Central memory CD8-positive, alpha-beta T cell (primary cell): Measurements from ENCODE around the gene EEF1A2.
"Not testable (repeated sequence)": the region's sequence is repeated elsewhere in the genome, so short reads cannot be mapped to it uniquely, and the experiment has no call there.

ENCODE experiments used
- ATAC-seq: fragments of 150-1000 bp; cut with Tn5 transposase; replicated peaks from 2 replicates; pipeline ENCODE4 v1.10.0; 2022; ENCODE audit warnings: mild to moderate bottlenecking, moderate FRiP score, moderate number of reproducible peaks; ENCODE audit not compliant: poor library complexity, severe bottlenecking; ENCODE audit errors: extremely low read depth
- DNase-seq, 2 donors: peaks; one replicate each; pipeline ENCODE4 v3.0.0; 2021; ENCODE audit warnings: low spot score in 2 of 2
- H3K27ac Mint-ChIP-seq: one replicate; pipeline ENCODE4 v1.8.0; 2022; ENCODE audit warnings: low read depth, mild to moderate bottlenecking, moderate library complexity, mixed read lengths
- H3K27me3 Mint-ChIP-seq: one replicate; pipeline ENCODE4 v1.8.0; 2022; ENCODE audit warnings: mixed read lengths
- H3K36me3 Mint-ChIP-seq: one replicate; pipeline ENCODE4 v1.8.0; 2022; ENCODE audit warnings: mild to moderate bottlenecking, moderate library complexity, mixed read lengths; ENCODE audit not compliant: insufficient read depth
- H3K4me1 Mint-ChIP-seq: one replicate; pipeline ENCODE4 v1.8.0; 2022; ENCODE audit warnings: mixed read lengths
- H3K4me3 Mint-ChIP-seq: one replicate; pipeline ENCODE4 v1.8.0; 2022; ENCODE audit warnings: mild to moderate bottlenecking, moderate library complexity, mixed read lengths
- H3K9me3 Mint-ChIP-seq: one replicate; pipeline ENCODE4 v1.8.0; 2022; ENCODE audit warnings: mixed read lengths

Gene EEF1A2

GRCh38 chr20:63479695-63480419, 19.0 kb downstream of the EEF1A2 start:
- ATAC-seq, H3K9me3 Mint-ChIP-seq, H3K4me3 Mint-ChIP-seq, H3K27ac Mint-ChIP-seq, H3K36me3 Mint-ChIP-seq, DNase-seq, H3K4me1 Mint-ChIP-seq: not testable (repeated sequence)
- peaks cover 82% of the 10 kb centered on the region for H3K27me3 Mint-ChIP-seq

DNA sequence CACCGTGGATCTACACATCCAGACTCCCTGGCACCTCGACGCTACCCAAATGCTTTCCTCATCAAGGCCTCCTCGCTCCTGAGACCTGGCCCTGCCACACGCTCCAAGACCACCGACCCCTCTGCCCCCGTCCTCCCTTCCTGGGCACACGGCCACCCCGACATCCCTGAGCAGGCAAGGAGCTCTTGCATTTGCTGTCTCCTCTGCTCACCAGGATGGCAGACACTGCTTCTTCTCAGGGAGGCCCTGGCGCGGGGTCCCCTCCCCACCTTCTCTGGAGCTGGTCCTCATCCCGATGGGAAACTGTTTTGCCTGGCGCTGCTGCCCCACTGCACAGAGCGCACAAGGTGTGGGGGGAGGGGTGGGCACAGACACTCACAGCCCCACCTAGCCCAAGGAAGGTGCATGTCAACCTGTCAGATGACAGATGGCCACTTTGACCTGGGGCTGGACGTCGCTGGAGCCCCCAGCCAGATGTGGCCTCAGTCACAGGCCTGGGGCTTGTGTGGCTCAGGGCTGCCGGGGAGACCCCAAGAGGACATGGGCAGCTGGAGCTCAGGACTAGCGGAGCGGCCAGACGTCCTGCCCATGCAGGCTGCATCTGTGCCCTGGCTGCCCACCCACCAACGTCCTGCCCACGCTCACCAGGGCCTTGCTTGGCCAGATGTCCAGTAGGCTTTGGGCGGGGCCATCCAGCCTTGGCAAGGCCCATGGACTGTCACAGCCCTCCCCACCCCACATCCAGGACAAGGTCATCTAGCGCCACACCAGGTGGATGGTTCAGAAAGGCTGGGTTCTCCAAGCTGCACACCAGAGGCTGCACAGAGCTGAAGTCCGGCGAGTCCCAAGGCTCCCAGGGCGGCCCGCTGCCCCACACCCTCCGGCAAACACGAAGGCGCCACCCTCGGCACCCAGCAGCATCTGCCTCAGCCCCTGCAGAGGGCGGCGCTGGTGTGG, 20.3 kb downstream of the EEF1A2 start:
- no peak overlapping the region for H3K27ac Mint-ChIP-seq
- H3K4me1 Mint-ChIP-seq: peaks cover 12% of the 10 kb centered on the region
- ATAC-seq (no peak), DNase-seq (no peak)
- H3K9me3 Mint-ChIP-seq: no peaks in the 10 kb centered on the region
- peaks cover 87% of the 10 kb centered on the region for H3K27me3 Mint-ChIP-seq
- H3K36me3 Mint-ChIP-seq: no peaks in the 10 kb centered on the region
- no peak overlapping the region for H3K4me3 Mint-ChIP-seq

DNA sequence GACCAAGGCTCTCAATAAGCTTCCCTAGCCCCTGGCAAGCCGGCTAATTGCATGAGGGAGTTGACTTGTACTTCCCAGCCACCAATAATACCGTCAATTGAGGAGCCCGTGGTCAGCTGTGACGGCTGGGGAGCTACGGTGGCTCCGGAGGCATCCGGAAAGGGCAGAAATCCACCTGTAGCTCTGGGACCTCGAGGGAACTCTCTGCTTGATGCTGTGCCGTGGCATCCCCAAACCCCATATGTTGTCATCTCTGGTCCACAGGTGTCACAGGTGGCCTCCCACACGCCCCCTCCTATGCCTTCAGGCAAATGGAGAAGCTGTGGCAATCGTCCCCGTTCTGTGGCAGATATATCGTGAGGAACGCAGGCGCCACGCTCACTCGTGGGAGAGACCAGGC, 20.9 kb downstream of the EEF1A2 start:
- no peaks in the 10 kb centered on the region for H3K9me3 Mint-ChIP-seq
- no peak for ATAC-seq
- peaks cover 10% of the 10 kb centered on the region for H3K4me1 Mint-ChIP-seq
- H3K4me3 Mint-ChIP-seq: no peak overlapping the region
- no peak for DNase-seq
- H3K27me3 Mint-ChIP-seq: peaks cover 89% of the 10 kb centered on the region
- H3K36me3 Mint-ChIP-seq: no peaks in the 10 kb centered on the region
- H3K27ac Mint-ChIP-seq: no peak overlapping the region

DNA sequence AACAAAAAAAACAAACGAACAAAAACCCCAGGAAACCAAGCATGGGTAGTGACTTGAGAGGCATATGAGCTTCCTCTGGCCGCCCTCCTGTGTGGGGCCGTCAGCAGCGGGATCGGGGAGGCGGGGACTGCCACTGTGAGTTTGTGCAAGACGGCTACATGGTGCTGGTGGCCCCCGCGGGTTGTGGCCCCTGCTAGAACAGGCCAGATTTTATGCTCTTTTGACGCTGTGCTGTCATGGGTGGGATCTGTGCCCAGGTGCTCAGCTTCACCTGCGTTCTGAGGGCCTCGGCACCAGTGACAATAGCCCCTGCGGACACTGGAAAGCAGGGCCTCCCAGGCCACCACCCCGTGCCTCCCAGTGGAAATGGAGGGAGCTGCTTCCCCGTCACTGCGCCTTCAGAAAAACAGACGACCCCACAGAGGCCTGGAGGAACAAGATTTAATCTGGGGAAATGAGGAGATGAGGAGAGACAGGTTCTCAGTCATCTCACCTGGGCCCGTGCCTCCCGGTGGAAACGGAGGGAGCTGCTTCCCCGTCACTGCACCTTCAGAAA, 21.7 kb downstream of the EEF1A2 start:
- DNase-seq: no peak
- no peaks in the 10 kb centered on the region for H3K36me3 Mint-ChIP-seq
- H3K27ac Mint-ChIP-seq: no peak overlapping the region
- H3K4me1 Mint-ChIP-seq: peaks cover 7% of the 10 kb centered on the region
- H3K9me3 Mint-ChIP-seq: no peaks in the 10 kb centered on the region
- no peak for ATAC-seq
- peaks cover 82% of the 10 kb centered on the region for H3K27me3 Mint-ChIP-seq
- H3K4me3 Mint-ChIP-seq: no peak overlapping the region

- Mint-ChIP-seq H3K9me3 (no peaks in the 10 kb centered on the region), H3K27me3 (peaks cover 71% of the 10 kb centered on the region), H3K4me1 (peaks cover 7% of the 10 kb centered on the region), H3K4me3 (no peak overlapping the region), H3K27ac (no peak overlapping the region), H3K36me3 (no peaks in the 10 kb centered on the region)
- ATAC-seq (no peak), DNase-seq (no peak)
Measured at GRCh38 chr20:63475209-63475608, 23.7 kb downstream of the EEF1A2 start.

DNA sequence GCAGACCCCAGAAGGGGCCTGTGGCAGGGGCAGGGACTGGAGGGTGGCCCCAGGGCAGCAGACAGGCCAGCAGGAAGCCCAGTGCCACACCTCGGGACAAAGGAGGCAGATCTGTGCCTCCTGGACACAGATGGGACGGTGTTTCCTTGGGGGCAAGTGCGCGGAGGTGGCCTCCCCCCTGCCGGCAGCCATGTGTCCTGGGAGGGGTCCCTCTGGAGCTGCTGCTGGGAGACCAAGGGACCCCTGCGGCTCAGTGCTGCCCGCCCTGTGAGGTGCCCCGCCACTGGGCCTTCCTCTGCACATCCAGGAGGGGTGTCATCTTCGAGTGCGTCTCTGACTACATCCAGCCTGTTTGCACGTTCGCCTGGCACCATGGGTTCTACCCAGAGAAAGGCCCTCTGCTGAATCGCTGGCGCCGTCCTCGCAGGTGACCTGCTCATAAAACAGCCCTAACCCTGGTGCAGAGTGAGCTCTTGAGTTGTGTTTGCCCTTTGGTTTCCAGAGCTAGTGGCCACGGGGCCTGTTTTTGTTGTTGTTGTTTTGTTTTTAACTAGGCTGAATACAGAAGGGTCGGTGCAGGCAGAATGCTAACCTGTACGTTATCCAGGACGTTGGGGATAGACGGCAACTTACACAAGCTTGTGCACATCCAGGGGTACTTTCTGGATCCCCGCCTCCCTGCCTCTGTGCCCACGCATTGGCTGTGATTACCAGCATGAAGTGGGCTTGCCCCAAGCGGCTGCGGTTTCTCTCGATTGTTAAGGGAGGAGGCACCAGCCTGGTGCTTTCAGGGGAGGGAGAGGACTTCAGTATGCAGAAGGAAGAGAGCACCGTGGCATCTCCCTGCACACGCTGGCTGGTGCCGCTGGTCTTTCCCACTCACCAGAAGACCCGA, 25.1 kb downstream of the EEF1A2 start:
- peaks cover 70% of the 10 kb centered on the region for H3K27me3 Mint-ChIP-seq
- no peaks in the 10 kb centered on the region for H3K9me3 Mint-ChIP-seq
- no peaks in the 10 kb centered on the region for H3K36me3 Mint-ChIP-seq
- DNase-seq (no peak), ATAC-seq (no peak)
- H3K4me1 Mint-ChIP-seq: peaks cover 7% of the 10 kb centered on the region
- no peak overlapping the region for H3K4me3 Mint-ChIP-seq
- no peak overlapping the region for H3K27ac Mint-ChIP-seq

GRCh38 chr20:63472862-63473390, 26.0 kb downstream of the EEF1A2 start:
- ATAC-seq: no peak
- no peak overlapping the region for H3K4me3 Mint-ChIP-seq
- no peak overlapping the region for H3K27ac Mint-ChIP-seq
- no peak for DNase-seq
- peaks cover 7% of the 10 kb centered on the region for H3K4me1 Mint-ChIP-seq
- no peaks in the 10 kb centered on the region for H3K9me3 Mint-ChIP-seq
- H3K36me3 Mint-ChIP-seq: no peaks in the 10 kb centered on the region
- H3K27me3 Mint-ChIP-seq: peaks cover 61% of the 10 kb centered on the region

DNA sequence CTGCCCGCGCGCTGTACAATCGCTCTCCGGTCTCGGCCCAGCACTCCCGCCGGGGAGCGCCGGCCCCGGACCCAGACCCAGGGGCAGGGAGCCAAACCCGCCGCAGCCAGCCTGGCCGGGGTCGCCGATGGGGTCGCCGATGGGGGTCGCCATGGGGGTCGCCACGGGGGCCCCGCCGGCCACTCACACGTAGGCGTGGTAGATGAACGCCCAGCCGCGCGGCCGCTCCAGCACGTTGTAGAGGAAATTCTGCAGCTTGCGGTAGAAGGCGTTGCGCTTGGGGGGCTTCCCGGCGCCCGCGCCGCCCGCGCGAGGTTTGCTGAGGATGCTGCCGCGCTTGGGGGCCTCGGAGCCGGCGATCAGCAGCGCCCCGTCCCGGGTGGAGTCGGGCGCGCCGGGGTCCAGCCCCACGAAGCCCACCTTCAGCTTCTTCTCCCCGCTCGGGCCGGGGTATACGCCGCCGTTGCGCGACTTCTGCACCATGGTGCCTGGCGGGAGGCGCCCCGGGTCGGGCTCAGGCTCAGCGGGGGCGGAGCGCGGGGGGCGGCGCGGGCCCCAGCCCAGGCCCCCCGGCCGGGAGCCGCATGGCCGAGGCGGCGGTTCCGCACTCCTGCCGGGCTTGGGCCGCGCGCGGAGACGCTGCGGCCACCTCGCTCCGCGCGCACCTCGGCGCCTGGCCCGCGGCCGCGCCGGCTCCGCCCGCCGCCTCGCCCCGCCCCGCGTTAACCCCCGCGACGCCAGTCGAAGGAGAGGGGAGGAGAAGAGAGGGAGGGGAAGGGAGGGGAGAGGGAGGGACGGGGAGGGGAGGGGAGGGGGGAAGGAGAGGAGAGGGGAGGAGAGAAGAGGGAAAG, 26.7 kb downstream of the EEF1A2 start, which contains the start of gene KCNQ2:
TSS of gene KCNQ2 (minus strand) at position 675 of the 851 bp plus-strand sequence. CDS start at position 483, 192 bp downstream.
- peak within 1 kb of the TSS; percentile 32 for H3K4me3 Mint-ChIP-seq
- H3K4me1 Mint-ChIP-seq: peaks cover 7% of the 10 kb centered on the region
- H3K36me3 Mint-ChIP-seq: no peaks in the 10 kb centered on the region
- H3K9me3 Mint-ChIP-seq: no peaks in the 10 kb centered on the region
- no peak for ATAC-seq
- H3K27ac Mint-ChIP-seq: no peak within 1 kb of the TSS
- no peak for DNase-seq
- H3K27me3 Mint-ChIP-seq: peaks cover 58% of the 10 kb centered on the region

- no peak for DNase-seq
- H3K4me3 Mint-ChIP-seq: no peak overlapping the region
- no peak for ATAC-seq
- no peaks in the 10 kb centered on the region for H3K36me3 Mint-ChIP-seq
- H3K4me1 Mint-ChIP-seq: peaks cover 7% of the 10 kb centered on the region
- H3K27me3 Mint-ChIP-seq: peaks cover 58% of the 10 kb centered on the region
- H3K9me3 Mint-ChIP-seq: no peaks in the 10 kb centered on the region
- no peak overlapping the region for H3K27ac Mint-ChIP-seq
Measured at GRCh38 chr20:63471717-63471980, 27.2 kb downstream of the EEF1A2 start.

DNA sequence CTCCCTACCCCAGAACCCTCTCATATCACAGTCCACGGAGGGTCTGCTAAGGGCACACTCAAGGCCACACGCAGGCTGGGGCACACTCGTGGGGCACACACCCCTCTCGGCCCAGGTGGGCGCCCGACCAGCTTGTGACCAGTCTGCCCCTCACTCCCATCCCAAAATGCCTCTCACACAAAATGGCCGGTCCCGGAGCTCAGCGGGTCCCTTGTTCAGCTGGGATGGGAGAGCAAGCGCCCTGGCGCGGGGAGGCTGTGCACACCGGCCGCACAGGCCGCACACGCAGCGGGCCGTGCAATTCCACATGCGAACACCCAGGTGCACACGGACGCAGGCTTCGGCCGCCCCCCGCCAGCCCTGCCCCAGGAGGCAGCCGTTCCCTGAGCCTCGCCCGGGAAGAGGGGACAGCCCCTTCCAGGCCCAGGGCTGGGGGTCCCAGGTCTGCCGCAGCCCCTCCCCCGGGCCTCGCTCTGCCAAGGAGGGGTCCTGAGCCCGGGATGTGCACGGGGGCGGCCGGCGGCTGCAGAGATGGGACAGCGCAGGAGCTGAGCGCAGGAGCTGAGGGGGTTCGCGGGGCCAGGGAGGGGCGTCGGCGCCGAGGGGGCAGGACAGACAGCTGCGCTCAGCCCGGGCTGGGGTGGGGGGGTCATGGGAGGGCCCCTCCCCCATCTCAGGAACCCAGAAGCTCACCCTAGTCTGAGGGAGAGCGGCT, 27.7 kb downstream of the EEF1A2 start:
- Mint-ChIP-seq H3K4me1 (peaks cover 7% of the 10 kb centered on the region), H3K4me3 (no peak overlapping the region), H3K9me3 (no peaks in the 10 kb centered on the region), H3K27me3 (peaks cover 53% of the 10 kb centered on the region), H3K27ac (no peak overlapping the region), H3K36me3 (no peaks in the 10 kb centered on the region)
- ATAC-seq: no peak
- no peak for DNase-seq

- H3K4me3 Mint-ChIP-seq: peak overlapping the region; percentile 31
- DNase-seq (no peak), ATAC-seq (no peak)
- no peaks in the 10 kb centered on the region for H3K9me3 Mint-ChIP-seq
- no peak overlapping the region for H3K27ac Mint-ChIP-seq
- no peaks in the 10 kb centered on the region for H3K36me3 Mint-ChIP-seq
- H3K27me3 Mint-ChIP-seq: peaks cover 48% of the 10 kb centered on the region
- peaks cover 7% of the 10 kb centered on the region for H3K4me1 Mint-ChIP-seq
Measured at GRCh38 chr20:63470410-63470809, 28.5 kb downstream of the EEF1A2 start.
